Stimulated activated CD4-positive, alpha-beta T cell treated with anti-CD3 and anti-CD28 coated beads, TNF-alpha, amount 100 ng/mL, for 48 hours (primary cell): ENCODE results near the gene CH25H.
"Not testable (repeated sequence)": the region's sequence is repeated elsewhere in the genome, so short reads cannot be mapped to it uniquely, and the experiment has no call there.

Source experiments
- DNase-seq, 3 donors: peaks; one replicate each; pipeline ENCODE4 v3.0.0-alpha.2; 2020; ENCODE audit warnings: low read depth in 3 of 3

CH25H gene

GRCh38 chr10:89207181-89207800, at the start of gene CH25H:
Gene CH25H, minus strand, starts transcription at chr10:89207317. Its CDS starts 25 bp downstream, at chr10:89207292.
- peak; percentile 19 to 36 (median 35) for DNase-seq

GRCh38 chr10:89256340-89256739, 49.2 kb upstream of the CH25H start:
- DNase-seq, result no peak

- DNase-seq, result no peak
Observed at GRCh38 chr10:89255793-89256192, 48.7 kb upstream of the CH25H start.

- DNase-seq, result not testable (repeated sequence)
Observed at GRCh38 chr10:89255091-89255579, 48.0 kb upstream of the CH25H start.

- DNase-seq, result no peak
Observed at GRCh38 chr10:89252225-89252585, 45.1 kb upstream of the CH25H start.

GRCh38 chr10:89251409-89252224, 44.5 kb upstream of the CH25H start, which contains the start of gene LIPA:
Gene LIPA, minus strand, starts transcription at chr10:89251775. Its CDS starts 4,127 bp downstream, at chr10:89247648.
- DNase-seq, result peak; percentile 85 to 90 (median 89)

- no peak for DNase-seq
Observed at GRCh38 chr10:89250865-89251408, 43.8 kb upstream of the CH25H start.

GRCh38 chr10:89248990-89249389, 41.9 kb upstream of the CH25H start:
- no peak for DNase-seq

GRCh38 chr10:89247623-89248022, 40.5 kb upstream of the CH25H start:
- not testable (repeated sequence) for DNase-seq

GRCh38 chr10:89245802-89246201, 38.7 kb upstream of the CH25H start:
- DNase-seq, result no peak

- DNase-seq, result no peak
Observed at GRCh38 chr10:89242840-89243568, 35.9 kb upstream of the CH25H start.

- no peak for DNase-seq
Observed at GRCh38 chr10:89242345-89242684, 35.2 kb upstream of the CH25H start.

GRCh38 chr10:89241486-89242344, 34.6 kb upstream of the CH25H start:
- no peak for DNase-seq

GRCh38 chr10:89241026-89241425, 33.9 kb upstream of the CH25H start:
- DNase-seq, result no peak

GRCh38 chr10:89240519-89240918, 33.4 kb upstream of the CH25H start:
- no peak for DNase-seq

GRCh38 chr10:89238956-89239644, 32.0 kb upstream of the CH25H start:
- no peak for DNase-seq

- DNase-seq, result no peak
Observed at GRCh38 chr10:89237849-89238248, 30.7 kb upstream of the CH25H start.

- DNase-seq, result no peak
Observed at GRCh38 chr10:89236226-89236797, 29.2 kb upstream of the CH25H start.

GRCh38 chr10:89235073-89235798, 28.1 kb upstream of the CH25H start:
- no peak for DNase-seq

GRCh38 chr10:89233033-89233432, 25.9 kb upstream of the CH25H start:
- DNase-seq, result no peak
